RKO (cell line): ENCODE measurements around the gene BRF1.

ENCODE experiments used
- DNase-seq: peaks from one replicate; pipeline ENCODE4 v3.0.0-alpha.2; 2016; ENCODE audit warnings: low spot score

The BRF1 gene

GRCh38 chr14:105173901-105174894, 126.6 kb downstream of the BRF1 start:
- DNase-seq = no peak

GRCh38 chr14:105173145-105173544, 127.7 kb downstream of the BRF1 start:
- DNase-seq = no peak

GRCh38 chr14:105172476-105172875, 128.3 kb downstream of the BRF1 start:
- no peak for DNase-seq

- no peak for DNase-seq
Observed at GRCh38 chr14:105171004-105171673, 129.7 kb downstream of the BRF1 start.

GRCh38 chr14:105169776-105170655, 130.8 kb downstream of the BRF1 start:
- no peak for DNase-seq

- DNase-seq = peak; percentile 75
Observed at GRCh38 chr14:105168979-105169507, 131.8 kb downstream of the BRF1 start.

GRCh38 chr14:105168496-105168978, 132.3 kb downstream of the BRF1 start, which contains the start of gene JAG2:
Gene JAG2, minus strand, starts transcription at chr14:105168776. Its CDS starts 356 bp downstream, at chr14:105168420.
- peak; percentile 75 for DNase-seq

- no peak for DNase-seq
Observed at GRCh38 chr14:105168093-105168420, 132.7 kb downstream of the BRF1 start.

- DNase-seq = peak; percentile 59
Observed at GRCh38 chr14:105167303-105168092, 133.3 kb downstream of the BRF1 start.

GRCh38 chr14:105166571-105167302, 134.1 kb downstream of the BRF1 start:
- DNase-seq = peak; percentile 34

GRCh38 chr14:105165761-105166485, 134.9 kb downstream of the BRF1 start:
- no peak for DNase-seq

- no peak for DNase-seq
Observed at GRCh38 chr14:105165134-105165704, 135.6 kb downstream of the BRF1 start.

- no peak for DNase-seq
Observed at GRCh38 chr14:105163040-105163742, 137.6 kb downstream of the BRF1 start.

- DNase-seq = no peak
Observed at GRCh38 chr14:105162669-105162979, 138.2 kb downstream of the BRF1 start.

- DNase-seq = no peak
Observed at GRCh38 chr14:105161964-105162668, 138.7 kb downstream of the BRF1 start.

GRCh38 chr14:105161309-105161708, 139.5 kb downstream of the BRF1 start:
- no peak for DNase-seq

- DNase-seq = no peak
Observed at GRCh38 chr14:105160776-105161175, 140.0 kb downstream of the BRF1 start.

GRCh38 chr14:105159344-105159743, 141.5 kb downstream of the BRF1 start:
- no peak for DNase-seq
